Activated T-cell treated with anti-CD3 and anti-CD28 coated beads for 24 hours (primary cell): ENCODE results near the gene MEOX1.

Experiments
- DNase-seq: peaks from one replicate; pipeline ENCODE4 v3.0.0-alpha.2; 2020; ENCODE audit warnings: low read depth

Gene MEOX1

GRCh38 chr17:43591001-43591400, 70.7 kb downstream of the MEOX1 start:
- DNase-seq, result no peak
